Choroid plexus epithelial cell (primary cell): ENCODE data around the gene LMO2.
"Not testable (repeated sequence)": the region's sequence is repeated elsewhere in the genome, so short reads cannot be mapped to it uniquely, and the experiment has no call there.

Experiments
- DNase-seq: peaks from one replicate; pipeline ENCODE4 v3.0.0-alpha.2; 2010; ENCODE audit warnings: low read depth
- H3K4me3 ChIP-seq: 2 replicates; pipeline ENCODE4 v1.5.1; 2011; ENCODE audit warnings: low read depth, mild to moderate bottlenecking, control low read depth, low read length, moderate library complexity
- CTCF ChIP-seq: conservative IDR thresholded peaks from 2 replicates; pipeline ENCODE4 v1.5.1; 2011; ENCODE audit warnings: low read depth, mild to moderate bottlenecking, control low read depth, inconsistent platforms, low read length, moderate library complexity

LMO2 gene

GRCh38 chr11:33933602-33934001, 41.7 kb upstream of the LMO2 start:
- TF ChIP-seq CTCF, result no peak
- no peak overlapping the region for H3K4me3 ChIP-seq

GRCh38 chr11:33932721-33933120, 40.8 kb upstream of the LMO2 start:
- H3K4me3 ChIP-seq, result no peak overlapping the region
- no peak for DNase-seq
- TF ChIP-seq CTCF, result no peak

More at GRCh38 chr11:33933602-33934001, 41.7 kb upstream of the LMO2 start:
- no peak for DNase-seq

DNA sequence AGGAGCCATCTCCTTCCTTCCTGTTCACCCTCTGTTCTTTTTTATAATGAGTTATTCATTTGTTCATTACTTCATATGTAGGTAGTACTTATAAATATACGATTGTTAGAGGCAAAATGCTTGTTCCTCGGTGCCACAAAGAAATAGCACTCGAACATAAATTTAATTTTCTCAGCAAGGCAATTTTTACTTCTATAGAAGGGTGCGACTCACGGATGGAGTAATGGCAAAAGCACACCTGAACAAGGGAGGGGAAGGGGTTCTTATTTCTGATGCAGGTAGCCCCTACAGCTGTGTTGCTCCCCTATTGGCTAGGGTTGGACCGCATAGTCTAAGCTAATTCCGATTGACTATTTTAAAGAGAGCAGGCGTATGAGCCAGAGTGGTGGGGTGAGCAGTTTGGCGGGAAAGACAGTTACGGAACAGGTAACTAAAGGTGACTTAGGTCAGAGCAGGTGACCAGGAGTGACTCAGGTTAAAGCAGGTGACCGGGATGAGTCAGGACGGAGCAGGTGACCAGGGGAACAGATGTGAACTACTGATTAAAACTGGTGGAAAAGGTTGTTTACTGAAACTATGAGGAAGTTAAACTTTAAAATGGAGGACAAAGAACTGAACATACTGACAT, 40.0 kb upstream of the LMO2 start:
- H3K4me3 ChIP-seq, result not testable (repeated sequence)

GRCh38 chr11:33931067-33931466, 39.2 kb upstream of the LMO2 start:
- DNase-seq, result no peak
- TF ChIP-seq CTCF, result no peak
- H3K4me3 ChIP-seq, result no peak overlapping the region

More for the DNA sequence above, 40.0 kb upstream of the LMO2 start:
- not testable (repeated sequence) for DNase-seq

DNA sequence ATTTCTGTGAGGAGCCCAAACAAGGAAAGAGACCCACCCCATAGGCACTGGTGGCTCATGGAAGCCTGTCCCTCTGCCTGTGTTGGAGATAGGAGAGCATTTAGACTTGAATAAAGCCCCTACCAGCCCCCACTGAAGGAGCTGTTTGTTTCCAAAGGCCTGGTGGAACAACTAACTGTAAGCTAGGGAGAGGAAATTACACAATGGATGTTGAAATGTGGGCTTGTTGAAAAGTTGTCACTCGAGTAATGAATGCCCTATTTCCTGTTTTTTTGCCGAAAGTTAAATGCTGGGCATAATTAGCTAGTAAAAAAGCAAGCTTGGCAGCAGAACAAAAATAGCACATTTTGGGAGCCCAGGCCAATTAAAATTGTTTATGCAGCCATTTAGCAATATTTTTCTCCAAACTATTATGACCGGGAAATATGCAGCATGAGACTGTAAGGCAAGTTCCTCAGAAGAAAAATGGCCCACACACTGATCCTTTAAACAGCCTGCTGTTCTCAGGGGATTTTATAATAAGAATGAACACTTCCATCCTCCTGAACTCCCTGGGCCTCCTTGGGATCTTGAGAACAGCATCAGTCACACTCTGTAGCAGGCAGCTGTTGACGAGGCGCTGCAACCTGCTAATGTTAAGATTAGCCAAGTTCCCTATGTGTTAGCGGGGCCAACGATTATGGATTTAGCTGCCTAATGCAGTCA, 38.6 kb upstream of the LMO2 start:
- TF ChIP-seq CTCF, result no peak
- peak; percentile 72 for DNase-seq
- no peak overlapping the region for H3K4me3 ChIP-seq

GRCh38 chr11:33928564-33928963, 36.7 kb upstream of the LMO2 start:
- no peak overlapping the region for H3K4me3 ChIP-seq
- DNase-seq, result no peak
- TF ChIP-seq CTCF, result no peak

GRCh38 chr11:33926671-33927552, 35.0 kb upstream of the LMO2 start:
- H3K4me3 ChIP-seq, result no peak overlapping the region
- no peak for TF ChIP-seq CTCF
- no peak for DNase-seq
